BJ (cell line): ENCODE data around the gene FAM174B. TPM values are rescaled to one million over a fixed set of nuclear protein-coding genes. Genes with fewer than 3 reads are reported as not detected.

Experiments used
- CTCF ChIA-PET: fragments of 350-600 bp; formaldehyde crosslinking; extraction: SDS; loops from one replicate; lab custom pipeline; 2021; ENCODE audit warnings: antibody characterized with exemption, inconsistent platforms; lab: Yijun Ruan, JAX
- POLR2A ChIA-PET: fragments of 300-600 bp; sonication (Branson Sonifier 250); formaldehyde crosslinking; extraction: SDS; loops from one replicate; lab custom pipeline; 2021; ENCODE audit warnings: antibody characterized with exemption; lab: Charles Lee
- DNase-seq: peaks from one replicate; pipeline ENCODE4 v3.0.0-alpha.2; 2011; ENCODE audit warnings: low read depth
- H3K27me3 ChIP-seq: 2 replicates; pipeline ENCODE4 v1.6.0; 2011; ENCODE audit warnings: low read length; ENCODE audit not compliant: control insufficient read depth, insufficient read depth
- H3K36me3 ChIP-seq: 2 replicates; pipeline ENCODE4 v1.5.1; 2011; ENCODE audit warnings: low read length; ENCODE audit not compliant: control insufficient read depth, insufficient read depth
- H3K4me3 ChIP-seq: 2 replicates; pipeline ENCODE4 v1.5.1; 2011; ENCODE audit warnings: low read depth, mild to moderate bottlenecking, control low read depth, low read length
- CTCF ChIP-seq: IDR thresholded peaks from 2 replicates; pipeline ENCODE4 v1.5.1; 2011; ENCODE audit warnings: low read depth, mild to moderate bottlenecking, control low read depth, inconsistent platforms, low read length, moderate library complexity; ENCODE audit not compliant: insufficient read depth
- polyA plus RNA-seq: library from polyadenylated mRNA; depleted of rRNA; stranded (reverse); fragments of >200 nt; gene quantifications from 2 replicates; pipeline ENCODE4 v1.2.3, GENCODE V29; 2011

FAM174B gene
- polyA plus RNA-seq, 1 experiment = 5.1 TPM

DNA sequence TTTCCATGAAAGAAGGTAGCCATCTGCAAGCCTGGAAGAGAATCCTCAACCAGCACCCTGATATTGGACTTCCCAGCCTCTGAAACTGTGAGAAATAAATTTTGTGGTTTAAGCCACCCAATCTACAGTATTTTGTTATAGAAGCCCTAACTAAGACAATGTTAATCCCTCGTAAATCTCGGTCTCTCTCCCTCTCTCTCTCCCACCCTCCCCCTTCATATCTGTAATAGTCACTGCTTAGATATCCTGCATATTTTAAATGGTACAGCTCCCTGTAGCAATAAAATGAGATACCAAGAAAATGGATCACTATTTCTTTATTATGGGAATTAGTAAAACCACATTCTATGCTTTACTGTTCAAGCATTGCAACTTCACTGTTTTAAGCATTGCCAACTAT is 21.0 kb upstream of the FAM174B start:
- POLR2A ChIA-PET = no interaction called here
- CTCF ChIA-PET = interaction anchor here (0.7 kb wide), 1 partner anchor 38 kb away, joined by 3 read pairs; no protein-coding TSS in a partner anchor
- H3K27me3 ChIP-seq = peaks cover 1% of the 10 kb centered on the region; the same call in 1 of the 2 replicates
- TF ChIP-seq CTCF = no peak
- no peak for DNase-seq
- no peaks in the 10 kb centered on the region for H3K36me3 ChIP-seq
- H3K4me3 ChIP-seq = no peak overlapping the region

GRCh38 chr15:92675485-92675884 is 19.9 kb upstream of the FAM174B start:
- ChIA-PET CTCF (no interaction called here), POLR2A (no interaction called here)
- DNase-seq = no peak
- Histone ChIP-seq H3K36me3 (no peaks in the 10 kb centered on the region), H3K4me3 (no peak overlapping the region), H3K27me3 (peaks cover 4% of the 10 kb centered on the region)
- no peak for TF ChIP-seq CTCF

- no peak for TF ChIP-seq CTCF
- H3K27me3 ChIP-seq = peaks cover 5% of the 10 kb centered on the region
- ChIA-PET CTCF (no interaction called here), POLR2A (no interaction called here)
- no peak overlapping the region for H3K4me3 ChIP-seq
- H3K36me3 ChIP-seq = no peaks in the 10 kb centered on the region
- no peak for DNase-seq
Observed at GRCh38 chr15:92674347-92674746, 18.8 kb upstream of the FAM174B start.

GRCh38 chr15:92672102-92672501 is 16.5 kb upstream of the FAM174B start:
- DNase-seq = no peak
- H3K4me3 ChIP-seq = no peak overlapping the region
- no peak for TF ChIP-seq CTCF
- H3K27me3 ChIP-seq = peaks cover 5% of the 10 kb centered on the region
- CTCF ChIA-PET = no interaction called here
- POLR2A ChIA-PET = no interaction called here
- H3K36me3 ChIP-seq = no peaks in the 10 kb centered on the region

DNA sequence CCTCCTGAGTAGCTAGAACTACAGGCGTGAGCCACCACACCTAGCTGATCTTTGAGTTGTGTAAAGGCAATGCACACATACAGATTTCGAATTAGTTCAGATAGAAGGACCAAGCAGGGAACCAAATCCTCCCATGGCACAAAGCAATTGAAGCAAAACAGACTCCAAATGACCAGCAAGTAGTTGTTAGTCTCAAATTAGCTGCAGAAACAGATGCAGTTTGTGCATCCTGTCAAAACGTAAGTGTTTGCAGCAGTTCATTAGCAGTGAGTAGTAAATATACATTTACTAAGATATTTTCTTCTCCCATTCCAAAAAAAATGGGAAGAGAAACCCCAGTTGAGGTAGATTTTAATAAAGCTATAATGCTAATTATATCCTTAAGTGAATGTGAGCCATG is 15.8 kb upstream of the FAM174B start:
- ChIA-PET POLR2A (no interaction called here), CTCF (interaction anchor here (0.9 kb wide), 1 partner anchor 24 kb away, joined by 3 read pairs; no protein-coding TSS in a partner anchor)
- no peak for TF ChIP-seq CTCF
- Histone ChIP-seq H3K36me3 (no peaks in the 10 kb centered on the region), H3K27me3 (peaks cover 7% of the 10 kb centered on the region), H3K4me3 (no peak overlapping the region)
- no peak for DNase-seq
